ENCODE results near the gene CCDC40. TPM values are rescaled to one million over a fixed set of nuclear protein-coding genes. Genes with fewer than 3 reads are reported as not detected.

CCDC40 gene
- total and polyA plus RNA-seq, 9 of the 15 experiments (the other 6 are each of a cell fraction or from before 2014, with no cell fraction given), result 0.07 to 0.33 TPM; not detected in 7

GRCh38 chr17:80035937-80036714, at the start of gene CCDC40 (continued):
- no peak for TF ChIP-seq ZHX1 (conservative IDR thresholded peaks at IDR 0.05; ENCODE audit: low read length)
- peak; percentile 99 for TF ChIP-seq FOXJ2 (tag; IDR thresholded peaks at IDR 0.05)
- no peak for TF ChIP-seq RBM25 (IDR thresholded peaks at IDR 0.05; ENCODE audit: low read depth, low read length, severe bottlenecking)
- TF ChIP-seq HDAC2 (IDR thresholded peaks at IDR 0.05), result no peak
- TF ChIP-seq PTBP1 (IDR thresholded peaks at IDR 0.05; ENCODE audit: low read depth, low read length), result peak; percentile 90; the same call in 1 of the 2 replicates
- TF ChIP-seq, protein P1, sequence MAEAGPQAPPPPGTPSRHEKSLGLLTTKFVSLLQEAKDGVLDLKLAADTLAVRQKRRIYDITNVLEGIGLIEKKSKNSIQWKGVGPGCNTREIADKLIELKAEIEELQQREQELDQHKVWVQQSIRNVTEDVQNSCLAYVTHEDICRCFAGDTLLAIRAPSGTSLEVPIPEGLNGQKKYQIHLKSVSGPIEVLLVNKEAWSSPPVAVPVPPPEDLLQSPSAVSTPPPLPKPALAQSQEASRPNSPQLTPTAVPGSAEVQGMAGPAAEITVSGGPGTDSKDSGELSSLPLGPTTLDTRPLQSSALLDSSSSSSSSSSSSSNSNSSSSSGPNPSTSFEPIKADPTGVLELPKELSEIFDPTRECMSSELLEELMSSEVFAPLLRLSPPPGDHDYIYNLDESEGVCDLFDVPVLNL (CRISPR knock-in tag; IDR thresholded peaks at IDR 0.05; ENCODE audit: low read depth), result no peak
- peak; percentile 34; the same call in 1 of the 2 replicates for TF ChIP-seq PHF8 (IDR thresholded peaks at IDR 0.05; ENCODE audit: borderline replicate concordance, low read length)
- TF ChIP-seq, protein P2, sequence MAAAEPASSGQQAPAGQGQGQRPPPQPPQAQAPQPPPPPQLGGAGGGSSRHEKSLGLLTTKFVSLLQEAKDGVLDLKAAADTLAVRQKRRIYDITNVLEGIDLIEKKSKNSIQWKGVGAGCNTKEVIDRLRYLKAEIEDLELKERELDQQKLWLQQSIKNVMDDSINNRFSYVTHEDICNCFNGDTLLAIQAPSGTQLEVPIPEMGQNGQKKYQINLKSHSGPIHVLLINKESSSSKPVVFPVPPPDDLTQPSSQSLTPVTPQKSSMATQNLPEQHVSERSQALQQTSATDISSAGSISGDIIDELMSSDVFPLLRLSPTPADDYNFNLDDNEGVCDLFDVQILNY (CRISPR knock-in tag; IDR thresholded peaks at IDR 0.05), result no peak
- no peak for TF ChIP-seq ZNF584 (CRISPR knock-in tag; IDR thresholded peaks at IDR 0.05; ENCODE audit: low read depth)
- TF ChIP-seq GMEB1 (CRISPR knock-in tag; IDR thresholded peaks at IDR 0.05), result peak; percentile 32; the same call in 1 of the 2 replicates
- TF ChIP-seq DPF2 (IDR thresholded peaks at IDR 0.05), result no peak
- TF ChIP-seq, protein P3, sequence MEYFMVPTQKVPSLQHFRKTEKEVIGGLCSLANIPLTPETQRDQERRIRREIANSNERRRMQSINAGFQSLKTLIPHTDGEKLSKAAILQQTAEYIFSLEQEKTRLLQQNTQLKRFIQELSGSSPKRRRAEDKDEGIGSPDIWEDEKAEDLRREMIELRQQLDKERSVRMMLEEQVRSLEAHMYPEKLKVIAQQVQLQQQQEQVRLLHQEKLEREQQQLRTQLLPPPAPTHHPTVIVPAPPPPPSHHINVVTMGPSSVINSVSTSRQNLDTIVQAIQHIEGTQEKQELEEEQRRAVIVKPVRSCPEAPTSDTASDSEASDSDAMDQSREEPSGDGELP (CRISPR knock-in tag; IDR thresholded peaks at IDR 0.05; ENCODE audit: borderline replicate concordance), result no peak
- 0 out of 4 replicates have a peak, but pooled peaks of 1 of the 2 experiments have one; percentile 5 for TF ChIP-seq NRF1 (conservative IDR thresholded peaks at IDR 0.05 in 1 of 2, IDR thresholded peaks at IDR 0.05 in 1 of 2)
- TF ChIP-seq EGR1 (conservative IDR thresholded peaks at IDR 0.05), result peak; percentile 49
- no peak for TF ChIP-seq SMARCE1 (IDR thresholded peaks at IDR 0.05)
- TF ChIP-seq FOXA3 (CRISPR knock-in tag; conservative IDR thresholded peaks at IDR 0.05 in 1 of 2, IDR thresholded peaks at IDR 0.05 in 1 of 2), result no peak; a peak in 1 of 4 replicates
- no peak for TF ChIP-seq CREB5 (CRISPR knock-in tag; IDR thresholded peaks at IDR 0.05)
- TF ChIP-seq RBFOX2 (IDR thresholded peaks at IDR 0.05; ENCODE audit: low read depth, low read length), result peak; percentile 39; the same call in 1 of the 2 replicates

Data from K562 (cell line).